Measurements from ENCODE around the gene SP110. TPM values are rescaled to one million over a fixed set of nuclear protein-coding genes. Genes with fewer than 3 reads are reported as not detected.

SP110 gene
- total RNA-seq, 2 experiments from 2014 or later, result 59.4 to 63.7 TPM

DNA sequence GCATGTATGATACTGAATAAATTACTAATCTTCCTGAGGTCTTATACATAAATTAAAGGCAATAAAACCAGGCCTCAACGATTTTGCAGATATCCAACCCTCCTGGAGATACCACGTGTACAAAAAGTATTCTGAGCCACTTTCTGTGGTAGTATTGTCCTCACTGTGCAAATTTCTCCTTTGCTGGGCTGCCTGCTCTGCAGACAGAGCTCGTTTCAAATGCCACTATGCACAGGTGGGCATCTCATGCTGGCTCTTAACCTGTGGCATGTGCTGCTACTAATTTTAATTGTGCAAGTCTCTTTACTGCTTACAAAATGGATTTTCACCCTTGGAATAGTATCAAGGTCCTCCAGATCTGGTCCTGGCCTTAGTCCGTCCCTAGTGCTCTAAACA is 84.7 kb downstream of the SP110 start:
- Mint-ChIP-seq H3K36me3 (ENCODE audit: low read depth) (no peaks in the 10 kb centered on the region), H3K9me3 (peaks cover 2% of the 10 kb centered on the region), H3K27me3 (no peaks in the 10 kb centered on the region), H3K4me1 (ENCODE audit: low read depth) (no peaks in the 10 kb centered on the region), H3K27ac (no peak overlapping the region), H3K4me3 (no peak overlapping the region)
- ATAC-seq (ENCODE audit: poor library complexity) (no peak), DNase-seq (no peak)
- H3K4me3 ChIP-seq (ENCODE audit: low read length), result no peak overlapping the region
- TF ChIP-seq, protein P1, sequence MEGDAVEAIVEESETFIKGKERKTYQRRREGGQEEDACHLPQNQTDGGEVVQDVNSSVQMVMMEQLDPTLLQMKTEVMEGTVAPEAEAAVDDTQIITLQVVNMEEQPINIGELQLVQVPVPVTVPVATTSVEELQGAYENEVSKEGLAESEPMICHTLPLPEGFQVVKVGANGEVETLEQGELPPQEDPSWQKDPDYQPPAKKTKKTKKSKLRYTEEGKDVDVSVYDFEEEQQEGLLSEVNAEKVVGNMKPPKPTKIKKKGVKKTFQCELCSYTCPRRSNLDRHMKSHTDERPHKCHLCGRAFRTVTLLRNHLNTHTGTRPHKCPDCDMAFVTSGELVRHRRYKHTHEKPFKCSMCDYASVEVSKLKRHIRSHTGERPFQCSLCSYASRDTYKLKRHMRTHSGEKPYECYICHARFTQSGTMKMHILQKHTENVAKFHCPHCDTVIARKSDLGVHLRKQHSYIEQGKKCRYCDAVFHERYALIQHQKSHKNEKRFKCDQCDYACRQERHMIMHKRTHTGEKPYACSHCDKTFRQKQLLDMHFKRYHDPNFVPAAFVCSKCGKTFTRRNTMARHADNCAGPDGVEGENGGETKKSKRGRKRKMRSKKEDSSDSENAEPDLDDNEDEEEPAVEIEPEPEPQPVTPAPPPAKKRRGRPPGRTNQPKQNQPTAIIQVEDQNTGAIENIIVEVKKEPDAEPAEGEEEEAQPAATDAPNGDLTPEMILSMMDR (IDR thresholded peaks at IDR 0.05), result no peak
- ChIA-PET CTCF (no interaction called here), POLR2A (no interaction called here)
- intact Hi-C loops (cut with DNase I, micrococcal nuclease), result no loop called here
- no peak overlapping the region for H3K27ac ChIP-seq (ENCODE audit: low read depth in 1 of 2, low read length in 2 of 2)
- no peaks in the 10 kb centered on the region for H3K27me3 ChIP-seq (ENCODE audit: control insufficient read depth in 1 of 2, insufficient read depth in 2 of 2, low read length in 2 of 2)
- H3K36me3 ChIP-seq (ENCODE audit: insufficient read depth, low read length), result no peaks in the 10 kb centered on the region
- H3K9me3 ChIP-seq (ENCODE audit: control insufficient read depth in 1 of 2, insufficient read depth in 1 of 2, low read length in 2 of 2), result peaks cover 10 to 13% of the 10 kb centered on the region in 2 experiments
- no peaks in the 10 kb centered on the region for H3K4me1 ChIP-seq (ENCODE audit: insufficient read depth, low read length)

DNA sequence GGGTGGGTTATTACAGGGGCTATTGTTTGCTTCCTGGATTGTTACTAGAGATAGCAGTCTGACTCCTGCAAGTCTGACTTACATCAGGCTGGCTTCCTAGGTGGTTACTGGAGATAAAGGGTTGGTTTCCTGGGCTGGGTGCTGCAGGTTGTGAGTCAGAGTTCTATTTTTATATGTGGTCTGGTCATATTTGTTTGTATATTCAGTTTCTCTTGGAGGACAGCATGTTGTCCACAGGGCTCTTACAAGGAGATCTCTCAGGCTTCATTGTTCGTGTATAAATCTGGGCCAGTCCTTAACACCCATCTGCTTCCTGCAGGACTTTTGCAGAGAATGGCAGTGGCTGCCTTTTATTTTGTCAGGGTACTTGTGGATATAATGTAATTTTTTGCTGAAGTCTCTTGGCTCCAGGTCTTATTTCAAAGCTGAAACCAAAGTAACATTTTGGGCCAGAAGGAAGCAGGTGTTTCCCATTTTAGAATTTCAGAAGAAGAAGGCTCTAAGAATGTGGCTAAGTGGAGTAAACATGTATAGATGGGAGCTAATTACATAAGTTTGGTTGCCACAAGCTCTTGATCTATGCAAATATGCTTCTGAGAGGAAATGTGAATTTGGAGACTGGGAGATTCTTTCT is 85.2 kb downstream of the SP110 start:
- Histone ChIP-seq H3K27me3 (ENCODE audit: control insufficient read depth in 1 of 2, insufficient read depth in 2 of 2, low read length in 2 of 2) (no peaks in the 10 kb centered on the region), H3K27ac (ENCODE audit: low read depth in 1 of 2, low read length in 2 of 2) (no peak overlapping the region), H3K9me3 (ENCODE audit: control insufficient read depth in 1 of 2, insufficient read depth in 1 of 2, low read length in 2 of 2) (peaks cover 10 to 13% of the 10 kb centered on the region in 2 experiments), H3K36me3 (ENCODE audit: insufficient read depth, low read length) (no peaks in the 10 kb centered on the region), H3K4me1 (ENCODE audit: insufficient read depth, low read length) (no peaks in the 10 kb centered on the region), H3K4me3 (ENCODE audit: low read length) (no peak overlapping the region)
- ATAC-seq (ENCODE audit: poor library complexity), result no peak
- POLR2A ChIA-PET, result no interaction called here
- CTCF ChIA-PET, result interaction anchor here (0.7 kb wide), 1 partner anchor 25 kb away, joined by 3 read pairs; no protein-coding TSS in a partner anchor
- DNase-seq, result no peak
- no peak overlapping the region for H3K27ac Mint-ChIP-seq
- TF ChIP-seq, protein P1 (IDR thresholded peaks at IDR 0.05), result no peak
- H3K9me3 Mint-ChIP-seq, result peaks cover 2% of the 10 kb centered on the region
- no peaks in the 10 kb centered on the region for H3K36me3 Mint-ChIP-seq (ENCODE audit: low read depth)
- no peaks in the 10 kb centered on the region for H3K27me3 Mint-ChIP-seq
- no peak overlapping the region for H3K4me3 Mint-ChIP-seq
- no peaks in the 10 kb centered on the region for H3K4me1 Mint-ChIP-seq (ENCODE audit: low read depth)
- intact Hi-C loops (cut with DNase I, micrococcal nuclease), result no loop called here

DNA sequence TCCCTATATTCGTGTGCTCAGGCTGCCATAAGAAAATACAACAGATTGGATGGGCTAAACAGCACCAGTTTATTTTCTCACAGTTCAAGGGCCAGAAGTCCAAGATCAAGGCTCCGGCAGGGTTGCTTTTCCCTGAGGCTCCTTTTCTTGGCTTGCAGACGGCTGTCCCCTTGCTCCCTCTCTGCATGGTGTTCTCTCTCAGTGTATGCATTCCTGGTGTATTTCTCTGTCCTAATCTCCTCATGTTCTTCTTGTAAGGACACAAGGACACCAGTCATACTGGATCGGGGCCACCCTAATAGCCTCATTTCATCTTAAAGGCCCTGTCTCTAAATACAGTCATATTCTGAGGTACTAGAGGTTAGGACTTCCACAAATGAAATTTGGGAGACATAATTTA is 88.4 kb downstream of the SP110 start:
- Mint-ChIP-seq H3K9me3 (peaks cover 2% of the 10 kb centered on the region), H3K27me3 (no peaks in the 10 kb centered on the region), H3K36me3 (ENCODE audit: low read depth) (no peaks in the 10 kb centered on the region), H3K27ac (no peak overlapping the region), H3K4me3 (no peak overlapping the region), H3K4me1 (ENCODE audit: low read depth) (peaks cover 4% of the 10 kb centered on the region)
- Histone ChIP-seq H3K27ac (ENCODE audit: low read depth in 1 of 2, low read length in 2 of 2) (no peak overlapping the region), H3K4me3 (ENCODE audit: low read length) (no peak overlapping the region), H3K36me3 (ENCODE audit: insufficient read depth, low read length) (no peaks in the 10 kb centered on the region), H3K27me3 (ENCODE audit: control insufficient read depth in 1 of 2, insufficient read depth in 2 of 2, low read length in 2 of 2) (no peaks in the 10 kb centered on the region), H3K4me1 (ENCODE audit: insufficient read depth, low read length) (no peaks in the 10 kb centered on the region), H3K9me3 (ENCODE audit: control insufficient read depth in 1 of 2, insufficient read depth in 1 of 2, low read length in 2 of 2) (peaks cover 10 to 13% of the 10 kb centered on the region in 2 experiments)
- ATAC-seq (ENCODE audit: poor library complexity) (no peak), DNase-seq (no peak)
- intact Hi-C loops (cut with DNase I, micrococcal nuclease), result no loop called here
- ChIA-PET POLR2A (no interaction called here), CTCF (no interaction called here)
- TF ChIP-seq, protein P1 (IDR thresholded peaks at IDR 0.05), result no peak

Data from CD4-positive, alpha-beta T cell (primary cell).